Ishikawa (cell line): ENCODE measurements around the gene KLF15.

Source experiments
- CEBPB ChIP-seq: IDR thresholded peaks from 2 replicates; pipeline ENCODE4 v1.6.1; 2012
- CREB1 ChIP-seq: IDR thresholded peaks from 2 replicates; pipeline ENCODE4 v1.6.1; 2012; ENCODE audit warnings: low read depth
- EP300 ChIP-seq: IDR thresholded peaks from 2 replicates; pipeline ENCODE4 v1.6.1; 2012; ENCODE audit warnings: borderline replicate concordance
- RAD21 ChIP-seq: IDR thresholded peaks from 2 replicates; pipeline ENCODE4 v1.6.1; 2012; ENCODE audit warnings: low read depth
- REST ChIP-seq: IDR thresholded peaks from 2 replicates; pipeline ENCODE4 v1.6.1; 2012; ENCODE audit warnings: low read depth, mild to moderate bottlenecking
- TAF1 ChIP-seq: IDR thresholded peaks from 2 replicates; pipeline ENCODE4 v1.6.1; 2012; ENCODE audit warnings: low read depth, mild to moderate bottlenecking
- TCF12 ChIP-seq: IDR thresholded peaks from 2 replicates; pipeline ENCODE4 v1.6.1; 2012; ENCODE audit warnings: low read depth
- TEAD4 ChIP-seq: IDR thresholded peaks from 2 replicates; pipeline ENCODE4 v1.6.1; 2012
- YY1 ChIP-seq: IDR thresholded peaks from 2 replicates; pipeline ENCODE4 v1.6.1; 2012; ENCODE audit warnings: low read depth
- ZBTB7A ChIP-seq: IDR thresholded peaks from 2 replicates; pipeline ENCODE4 v1.6.1; 2012; ENCODE audit warnings: low read depth
- TF ChIP-seq, protein P1 (sequence below): IDR thresholded peaks from 2 replicates; pipeline ENCODE4 v1.6.1; 2012

DNA sequence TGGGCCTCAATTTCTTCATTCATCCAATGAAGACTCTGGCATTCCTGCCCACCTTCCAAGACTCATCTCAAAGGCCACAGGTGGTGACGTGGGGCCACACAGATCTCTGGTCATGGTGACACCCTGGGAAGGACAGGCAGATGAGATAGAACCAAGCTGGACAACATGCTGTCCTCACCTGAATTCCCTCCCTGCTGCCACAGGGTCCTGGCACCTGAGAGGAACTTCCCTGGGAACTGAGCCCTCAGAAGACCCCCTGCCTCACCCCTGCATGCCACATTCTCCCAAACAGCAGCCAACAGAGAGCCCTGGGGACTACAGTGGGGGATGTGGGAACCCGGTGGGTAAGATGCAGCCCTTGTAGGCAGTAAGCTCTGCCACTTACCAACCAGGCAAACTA lies 10.7 kb downstream of the KLF15 start:
- TF ChIP-seq YY1 (no peak), TEAD4 (no peak), REST (no peak), RAD21 (no peak), TCF12 (no peak), EP300 (no peak), CREB1 (no peak), ZBTB7A (no peak), TAF1 (no peak), CEBPB (no peak)
- TF ChIP-seq, protein P1, sequence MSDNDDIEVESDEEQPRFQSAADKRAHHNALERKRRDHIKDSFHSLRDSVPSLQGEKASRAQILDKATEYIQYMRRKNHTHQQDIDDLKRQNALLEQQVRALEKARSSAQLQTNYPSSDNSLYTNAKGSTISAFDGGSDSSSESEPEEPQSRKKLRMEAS = no peak
